ENCODE measurements around the gene LRRC59.

DNA sequence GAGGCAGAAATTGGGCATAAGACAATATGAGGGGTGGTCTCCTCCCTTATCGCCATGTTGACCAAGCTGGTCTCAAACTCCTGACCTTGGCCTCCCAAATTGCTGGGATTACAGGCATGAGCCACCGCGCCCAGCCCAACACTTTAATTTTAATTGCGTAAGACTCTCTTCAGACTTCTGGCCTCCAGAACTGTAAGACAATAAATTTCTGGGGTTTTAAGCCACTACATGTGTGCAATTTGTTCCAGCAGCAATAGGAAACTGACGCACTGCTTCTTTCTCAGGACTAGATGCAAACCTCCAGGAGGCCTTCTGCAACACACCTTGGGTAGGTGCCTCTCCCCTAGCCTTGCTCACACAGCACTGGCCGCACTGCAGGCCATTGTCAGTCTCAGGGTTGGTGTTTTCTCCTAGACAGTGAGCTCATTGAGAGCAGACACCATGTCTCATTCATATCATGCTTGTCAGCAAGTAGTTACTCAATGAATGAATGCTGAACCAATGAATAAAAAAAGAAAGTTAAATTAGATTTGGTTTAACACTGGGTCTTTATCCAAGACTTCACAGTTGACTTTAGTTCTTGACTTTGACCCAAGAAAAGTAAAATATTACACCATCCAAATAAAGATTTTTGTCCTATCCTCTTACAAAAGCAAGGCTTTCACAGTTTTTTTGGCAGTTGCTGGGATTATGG, 23.2 kb upstream of the LRRC59 start:
- TF ChIP-seq RAD21 (IDR thresholded peaks at IDR 0.05) (no peak), MAX (IDR thresholded peaks at IDR 0.05) (no peak)
- TF ChIP-seq, protein P1, sequence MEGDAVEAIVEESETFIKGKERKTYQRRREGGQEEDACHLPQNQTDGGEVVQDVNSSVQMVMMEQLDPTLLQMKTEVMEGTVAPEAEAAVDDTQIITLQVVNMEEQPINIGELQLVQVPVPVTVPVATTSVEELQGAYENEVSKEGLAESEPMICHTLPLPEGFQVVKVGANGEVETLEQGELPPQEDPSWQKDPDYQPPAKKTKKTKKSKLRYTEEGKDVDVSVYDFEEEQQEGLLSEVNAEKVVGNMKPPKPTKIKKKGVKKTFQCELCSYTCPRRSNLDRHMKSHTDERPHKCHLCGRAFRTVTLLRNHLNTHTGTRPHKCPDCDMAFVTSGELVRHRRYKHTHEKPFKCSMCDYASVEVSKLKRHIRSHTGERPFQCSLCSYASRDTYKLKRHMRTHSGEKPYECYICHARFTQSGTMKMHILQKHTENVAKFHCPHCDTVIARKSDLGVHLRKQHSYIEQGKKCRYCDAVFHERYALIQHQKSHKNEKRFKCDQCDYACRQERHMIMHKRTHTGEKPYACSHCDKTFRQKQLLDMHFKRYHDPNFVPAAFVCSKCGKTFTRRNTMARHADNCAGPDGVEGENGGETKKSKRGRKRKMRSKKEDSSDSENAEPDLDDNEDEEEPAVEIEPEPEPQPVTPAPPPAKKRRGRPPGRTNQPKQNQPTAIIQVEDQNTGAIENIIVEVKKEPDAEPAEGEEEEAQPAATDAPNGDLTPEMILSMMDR (IDR thresholded peaks at IDR 0.05; ENCODE audit: low read depth, low read length, missing input control): no peak

All from liver (tissue), 3 donors.